Hepatocyte (in vitro differentiated cells): ENCODE measurements around the gene SLC25A45. TPM values are rescaled to one million over a fixed set of nuclear protein-coding genes. Genes with fewer than 3 reads are reported as not detected.
A peak's percentile ranks its signal among the peaks of the same experiment; 100 is the strongest.

Experiments
- DNase-seq: peaks from one replicate; pipeline ENCODE4 v3.0.0-alpha.2; 2016; ENCODE audit warnings: low spot score
- H2AFZ ChIP-seq: fragments of 200-600 bp; sonication (generic); 2 replicates; pipeline ENCODE4 v1.6.0; 2016; ENCODE audit warnings: antibody characterized with exemption, mild to moderate bottlenecking
- H3K27ac ChIP-seq: fragments of 200-600 bp; sonication (generic); 2 replicates; pipeline ENCODE4 v1.5.1; 2016; ENCODE audit warnings: mild to moderate bottlenecking
- H3K27me3 ChIP-seq: fragments of 200-600 bp; sonication (generic); 2 replicates; pipeline ENCODE4 v1.6.1; 2016
- H3K36me3 ChIP-seq: fragments of 200-600 bp; sonication (generic); replicated peaks from 2 replicates; pipeline ENCODE4 v1.5.1; 2016; ENCODE audit warnings: low read depth; ENCODE audit not compliant: insufficient read depth
- H3K4me1 ChIP-seq: fragments of 200-600 bp; sonication (generic); 2 replicates; pipeline ENCODE4 v1.5.1; 2016; ENCODE audit warnings: mild to moderate bottlenecking, moderate library complexity; ENCODE audit not compliant: insufficient read depth
- H3K4me2 ChIP-seq: fragments of 200-600 bp; sonication (generic); 2 replicates; pipeline ENCODE4 v1.6.0; 2016
- H3K4me3 ChIP-seq: fragments of 200-600 bp; sonication (generic); 2 replicates; pipeline ENCODE4 v1.5.1; 2016; ENCODE audit warnings: mild to moderate bottlenecking
- H3K79me2 ChIP-seq: fragments of 200-600 bp; sonication (generic); 2 replicates; pipeline ENCODE4 v1.6.0; 2017; ENCODE audit warnings: mild to moderate bottlenecking
- H3K9me2 ChIP-seq: fragments of 200-600 bp; sonication (generic); replicated peaks from 2 replicates; pipeline ENCODE4 v1.6.0; 2017; ENCODE audit warnings: mild to moderate bottlenecking; ENCODE audit not compliant: insufficient read depth
- H3K9me3 ChIP-seq: fragments of 200-600 bp; sonication (generic); 2 replicates; pipeline ENCODE4 v1.5.1; 2016; ENCODE audit warnings: low read depth, mild to moderate bottlenecking
- H4K20me1 ChIP-seq: fragments of 200-600 bp; sonication (generic); 2 replicates; pipeline ENCODE4 v1.6.0; 2016; ENCODE audit warnings: mild to moderate bottlenecking; ENCODE audit not compliant: insufficient read depth, poor library complexity, severe bottlenecking
- EZH2 ChIP-seq: fragments of 200-600 bp; sonication (generic); IDR thresholded peaks from 2 replicates; pipeline ENCODE4 v1.6.1; 2016; ENCODE audit warnings: antibody characterized with exemption, mild to moderate bottlenecking, borderline replicate concordance
- EZH2phosphoT487 ChIP-seq: fragments of 200-600 bp; sonication (generic); IDR thresholded peaks from one replicate; pipeline ENCODE4 v1.6.1; 2018; ENCODE audit warnings: antibody characterized with exemption, mild to moderate bottlenecking, low read depth, moderate library complexity; ENCODE audit not compliant: unreplicated experiment, severe bottlenecking
- WGBS: methylation state at CpG from one replicate; pipeline ENCODE4 v1.1.6; 2016; ENCODE audit warnings: low lambda C conversion rate; ENCODE audit errors: missing lambda C conversion rate; 5-methylcytosine and 5-hydroxymethylcytosine counted together
- polyA plus RNA-seq: library from polyadenylated mRNA; unstranded; fragments of >200 nt; fragmentation: Nextera tagmentation; extraction: Ambion mirVana; gene quantifications from 2 replicates; pipeline ENCODE4 v1.2.1, GENCODE V29; 2016
- total RNA-seq: library from RNA; depleted of rRNA; stranded (reverse); fragments of >200 nt; gene quantifications from 2 replicates; pipeline ENCODE4 v1.2.3, GENCODE V29; 2014
- TF ChIP-seq, protein P1 (sequence below): fragments of 200-600 bp; sonication (generic); IDR thresholded peaks from 2 replicates; pipeline ENCODE4 v1.5.1; 2016; ENCODE audit warnings: antibody characterized with exemption, mild to moderate bottlenecking; ENCODE audit not compliant: poor library complexity

The SLC25A45 gene
- total and polyA plus RNA-seq, 2 experiments from 2014 or later, result 8.8 to 13.9 TPM

DNA sequence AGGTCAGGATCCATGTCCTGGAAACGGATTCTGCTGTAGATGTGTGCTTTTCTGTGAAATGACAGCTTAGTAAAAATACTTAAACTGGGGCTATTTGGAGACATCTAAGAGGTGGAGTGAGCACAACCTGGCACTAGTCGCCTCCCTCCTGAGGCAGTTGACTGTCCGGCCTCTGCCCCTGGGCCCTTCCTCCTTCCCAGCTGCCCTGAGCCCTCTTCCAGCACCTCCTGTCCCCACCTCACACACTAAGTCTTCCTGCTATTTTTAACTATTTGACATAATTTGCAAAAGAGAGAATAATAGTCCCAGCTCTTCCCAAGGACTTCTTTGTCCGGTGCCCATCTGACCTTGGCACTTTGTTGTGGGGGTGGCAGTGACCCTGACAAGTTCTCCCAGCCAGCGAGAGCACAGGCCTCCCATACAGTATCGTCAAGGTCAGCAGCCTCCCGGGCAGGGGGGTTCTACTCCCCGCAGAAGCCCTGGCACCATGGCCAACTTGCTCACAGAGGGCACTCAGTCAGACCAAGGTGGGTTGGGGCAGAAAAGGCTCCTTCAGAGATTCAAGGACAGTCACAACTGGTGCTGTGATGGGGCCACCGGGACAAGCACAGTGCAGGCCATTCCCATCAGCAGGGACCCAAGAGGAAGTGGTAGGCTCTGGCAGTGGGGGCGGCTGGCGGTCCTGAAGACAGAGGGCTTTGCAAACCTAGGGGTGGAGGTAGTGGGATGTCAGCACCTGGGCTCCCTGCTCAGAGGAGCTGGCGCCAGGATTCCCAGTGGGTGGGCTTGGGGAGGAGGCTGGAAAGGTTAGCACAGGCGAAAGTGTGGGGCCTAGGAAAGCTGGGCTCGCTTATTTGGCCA is 34.6 kb upstream of the SLC25A45 start:
- Histone ChIP-seq H3K9me3 (no peaks in the 10 kb centered on the region), H3K9me2 (no peaks in the 10 kb centered on the region), H3K79me2 (peaks cover 43% of the 10 kb centered on the region), H3K36me3 (no peaks in the 10 kb centered on the region), H3K27ac (peak overlapping the region; percentile 100), H4K20me1 (no peaks in the 10 kb centered on the region), H3K27me3 (no peaks in the 10 kb centered on the region), H3K4me3 (no peak overlapping the region), H3K4me1 (peaks cover 48% of the 10 kb centered on the region), H2AFZ (no peak overlapping the region), H3K4me2 (peak overlapping the region; percentile 91)
- TF ChIP-seq, protein P1, sequence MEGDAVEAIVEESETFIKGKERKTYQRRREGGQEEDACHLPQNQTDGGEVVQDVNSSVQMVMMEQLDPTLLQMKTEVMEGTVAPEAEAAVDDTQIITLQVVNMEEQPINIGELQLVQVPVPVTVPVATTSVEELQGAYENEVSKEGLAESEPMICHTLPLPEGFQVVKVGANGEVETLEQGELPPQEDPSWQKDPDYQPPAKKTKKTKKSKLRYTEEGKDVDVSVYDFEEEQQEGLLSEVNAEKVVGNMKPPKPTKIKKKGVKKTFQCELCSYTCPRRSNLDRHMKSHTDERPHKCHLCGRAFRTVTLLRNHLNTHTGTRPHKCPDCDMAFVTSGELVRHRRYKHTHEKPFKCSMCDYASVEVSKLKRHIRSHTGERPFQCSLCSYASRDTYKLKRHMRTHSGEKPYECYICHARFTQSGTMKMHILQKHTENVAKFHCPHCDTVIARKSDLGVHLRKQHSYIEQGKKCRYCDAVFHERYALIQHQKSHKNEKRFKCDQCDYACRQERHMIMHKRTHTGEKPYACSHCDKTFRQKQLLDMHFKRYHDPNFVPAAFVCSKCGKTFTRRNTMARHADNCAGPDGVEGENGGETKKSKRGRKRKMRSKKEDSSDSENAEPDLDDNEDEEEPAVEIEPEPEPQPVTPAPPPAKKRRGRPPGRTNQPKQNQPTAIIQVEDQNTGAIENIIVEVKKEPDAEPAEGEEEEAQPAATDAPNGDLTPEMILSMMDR, result no peak
- TF ChIP-seq EZH2 (no peak), EZH2phosphoT487 (no peak)
- DNase-seq, result no peak
- 62% methylated on average over 13 of the region's 14 CpGs for WGBS

DNA sequence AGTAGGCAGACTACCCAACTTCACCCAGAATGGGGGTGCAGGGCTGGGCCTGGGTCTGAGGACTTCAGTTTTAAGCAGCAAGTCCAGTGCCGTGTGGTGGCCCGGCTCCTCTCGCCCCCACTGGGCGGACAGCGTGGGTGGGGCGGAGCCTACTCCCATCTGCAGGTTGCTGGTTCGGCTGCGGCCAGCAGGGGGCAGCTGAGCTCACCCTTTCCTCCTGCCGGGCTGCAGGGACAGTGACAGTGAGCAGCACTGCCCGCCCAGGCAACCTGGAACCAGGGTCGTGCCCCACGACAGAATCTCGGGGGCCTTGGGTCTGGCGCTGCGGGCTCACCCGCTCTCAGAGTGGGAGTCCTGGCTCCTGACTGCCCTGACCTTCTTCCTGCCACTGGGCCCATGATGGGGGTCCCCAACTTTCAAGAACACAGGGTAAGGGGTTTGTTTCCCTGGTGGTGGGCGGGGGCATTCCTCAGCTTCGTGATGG is 33.9 kb upstream of the SLC25A45 start:
- Histone ChIP-seq H3K27ac (peak overlapping the region; percentile 100), H2AFZ (peak overlapping the region; percentile 49), H3K27me3 (no peaks in the 10 kb centered on the region), H3K9me3 (no peaks in the 10 kb centered on the region), H3K36me3 (no peaks in the 10 kb centered on the region), H3K79me2 (peaks cover 43% of the 10 kb centered on the region), H3K9me2 (no peaks in the 10 kb centered on the region), H4K20me1 (no peaks in the 10 kb centered on the region), H3K4me2 (peak overlapping the region; percentile 91), H3K4me1 (peaks cover 45% of the 10 kb centered on the region), H3K4me3 (no peak overlapping the region)
- 6% methylated on average over 18 of the region's 18 CpGs for WGBS
- TF ChIP-seq EZH2, result no peak
- no peak for TF ChIP-seq EZH2phosphoT487
- TF ChIP-seq, protein P1, result peak; percentile 97
- peak; percentile 93 for DNase-seq

DNA sequence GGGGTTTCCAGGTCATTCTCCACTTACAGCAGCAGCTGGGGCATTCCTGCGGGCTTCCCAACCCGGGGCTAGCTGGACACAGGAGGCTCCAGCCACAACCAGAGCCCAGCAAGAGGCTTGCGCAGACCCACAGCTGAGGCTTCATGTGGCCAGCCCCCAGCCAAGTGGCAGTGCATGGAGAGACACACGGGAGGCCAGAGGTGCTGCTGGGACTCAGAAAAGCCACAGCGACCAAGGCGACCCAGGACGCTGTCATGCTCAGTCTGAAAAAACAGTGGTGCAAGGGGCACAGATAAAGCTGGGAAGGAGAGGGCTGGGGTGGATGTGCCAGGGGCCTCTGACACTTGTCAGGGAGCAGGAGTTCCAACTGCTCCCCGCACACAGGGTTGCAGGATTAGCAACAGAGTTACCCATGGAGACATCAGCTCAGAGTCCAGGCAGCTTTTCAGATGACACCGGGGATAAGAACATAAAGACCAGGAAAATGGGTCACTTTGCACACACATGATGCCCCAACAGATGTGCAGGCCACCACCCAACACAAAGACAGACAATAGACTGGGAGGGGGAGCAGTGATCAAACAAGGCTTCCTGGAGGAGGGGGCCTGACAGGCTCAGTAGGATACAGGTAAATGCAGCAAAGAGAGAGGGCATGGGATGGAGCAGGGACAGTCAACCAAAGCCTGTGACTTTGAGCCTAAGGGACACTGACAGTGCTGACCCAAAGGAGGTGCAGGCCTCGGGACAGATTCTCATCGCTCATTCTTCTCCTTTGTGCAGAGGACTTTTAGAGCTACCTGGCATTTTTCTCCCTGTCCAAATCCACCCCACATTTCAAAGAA is 33.3 kb upstream of the SLC25A45 start:
- Histone ChIP-seq H3K79me2 (peaks cover 41% of the 10 kb centered on the region), H3K4me3 (no peak overlapping the region), H3K4me2 (peak overlapping the region; percentile 91), H3K27ac (peak overlapping the region; percentile 100), H3K9me2 (no peaks in the 10 kb centered on the region), H3K9me3 (no peaks in the 10 kb centered on the region), H2AFZ (peak overlapping the region; percentile 49), H4K20me1 (no peaks in the 10 kb centered on the region), H3K4me1 (peaks cover 40% of the 10 kb centered on the region), H3K27me3 (no peaks in the 10 kb centered on the region), H3K36me3 (no peaks in the 10 kb centered on the region)
- TF ChIP-seq EZH2phosphoT487 (no peak), EZH2 (no peak)
- TF ChIP-seq, protein P1, result no peak
- 75% methylated on average over 11 of the region's 11 CpGs for WGBS
- no peak for DNase-seq
